IPS-18c (cell line): ENCODE measurements around the gene FYB2.

ENCODE experiments used
- H3K4me3 ChIP-seq: 2 replicates; pipeline ENCODE4 v1.7.0; 2013; ENCODE audit warnings: low read depth, mild to moderate bottlenecking, low read length, moderate library complexity; ENCODE audit not compliant: insufficient read depth
- H3K9me3 ChIP-seq: one replicate; pipeline ENCODE4 v1.6.1; 2013; ENCODE audit warnings: mild to moderate bottlenecking, low read length, moderate library complexity; ENCODE audit not compliant: control insufficient read depth, insufficient read depth

The FYB2 gene

GRCh38 chr1:56819387-56819899 lies at the start of gene FYB2:
TSS of gene FYB2 (minus strand) at chr1:56819404. CDS start at chr1:56819290, 114 bp downstream.
- Histone ChIP-seq H3K9me3 (no peaks in the 10 kb centered on the region), H3K4me3 (no peak within 1 kb of the TSS; the same call in 1 of the 2 replicates)

- Histone ChIP-seq H3K4me3 (no peak overlapping the region), H3K9me3 (no peaks in the 10 kb centered on the region)
Measured at GRCh38 chr1:56868761-56869160, 49.6 kb upstream of the FYB2 start.

- Histone ChIP-seq H3K4me3 (no peak overlapping the region), H3K9me3 (no peaks in the 10 kb centered on the region)
Measured at GRCh38 chr1:56867491-56867890, 48.3 kb upstream of the FYB2 start.

GRCh38 chr1:56866656-56867055 lies 47.5 kb upstream of the FYB2 start:
- Histone ChIP-seq H3K9me3 (no peaks in the 10 kb centered on the region), H3K4me3 (no peak overlapping the region)

- Histone ChIP-seq H3K9me3 (no peaks in the 10 kb centered on the region), H3K4me3 (no peak overlapping the region)
Measured at GRCh38 chr1:56864430-56864829, 45.2 kb upstream of the FYB2 start.

GRCh38 chr1:56863265-56863992 lies 44.2 kb upstream of the FYB2 start:
- no peak overlapping the region for H3K4me3 ChIP-seq
- no peaks in the 10 kb centered on the region for H3K9me3 ChIP-seq

GRCh38 chr1:56859287-56859686 lies 40.1 kb upstream of the FYB2 start:
- no peak overlapping the region for H3K4me3 ChIP-seq

GRCh38 chr1:56856186-56856585 lies 37.0 kb upstream of the FYB2 start:
- H3K9me3 ChIP-seq, result no peaks in the 10 kb centered on the region
- H3K4me3 ChIP-seq, result no peak overlapping the region

More at GRCh38 chr1:56859287-56859686, 40.1 kb upstream of the FYB2 start:
- H3K9me3 ChIP-seq, result no peaks in the 10 kb centered on the region

GRCh38 chr1:56855190-56855589 lies 36.0 kb upstream of the FYB2 start:
- Histone ChIP-seq H3K9me3 (no peaks in the 10 kb centered on the region), H3K4me3 (no peak overlapping the region)

GRCh38 chr1:56854521-56855099 lies 35.4 kb upstream of the FYB2 start, which contains the start of gene C8A:
TSS of gene C8A (plus strand) at chr1:56854797. CDS start at chr1:56854902, 105 bp downstream.
- Histone ChIP-seq H3K9me3 (no peaks in the 10 kb centered on the region), H3K4me3 (no peak within 1 kb of the TSS)

- no peak overlapping the region for H3K4me3 ChIP-seq
- H3K9me3 ChIP-seq, result no peaks in the 10 kb centered on the region
Measured at GRCh38 chr1:56852476-56852875, 33.3 kb upstream of the FYB2 start.

GRCh38 chr1:56850922-56851321 lies 31.7 kb upstream of the FYB2 start:
- no peak overlapping the region for H3K4me3 ChIP-seq
- no peaks in the 10 kb centered on the region for H3K9me3 ChIP-seq

GRCh38 chr1:56850411-56850810 lies 31.2 kb upstream of the FYB2 start:
- Histone ChIP-seq H3K9me3 (no peaks in the 10 kb centered on the region), H3K4me3 (no peak overlapping the region)

- H3K9me3 ChIP-seq, result no peaks in the 10 kb centered on the region
Measured at GRCh38 chr1:56849750-56850149, 30.5 kb upstream of the FYB2 start.

GRCh38 chr1:56845343-56845742 lies 26.1 kb upstream of the FYB2 start:
- Histone ChIP-seq H3K9me3 (no peaks in the 10 kb centered on the region), H3K4me3 (no peak overlapping the region)

More at GRCh38 chr1:56849750-56850149, 30.5 kb upstream of the FYB2 start:
- H3K4me3 ChIP-seq, result no peak overlapping the region

- no peaks in the 10 kb centered on the region for H3K9me3 ChIP-seq
- no peak overlapping the region for H3K4me3 ChIP-seq
Measured at GRCh38 chr1:56844545-56845136, 25.4 kb upstream of the FYB2 start.

- no peak overlapping the region for H3K4me3 ChIP-seq
- H3K9me3 ChIP-seq, result no peaks in the 10 kb centered on the region
Measured at GRCh38 chr1:56843544-56843943, 24.3 kb upstream of the FYB2 start.

GRCh38 chr1:56838759-56839158 lies 19.6 kb upstream of the FYB2 start:
- H3K9me3 ChIP-seq, result no peaks in the 10 kb centered on the region
- H3K4me3 ChIP-seq, result no peak overlapping the region
